Cardiac septum (tissue), 1 donor: ENCODE results near the gene GLO1. TPM values are rescaled to one million over a fixed set of nuclear protein-coding genes. Genes with fewer than 3 reads are reported as not detected.
A peak's percentile ranks its signal among the peaks of the same experiment; 100 is the strongest.

Experiments used
- DNase-seq: peaks from one replicate; pipeline ENCODE4 v3.0.0-alpha.2; 2020; ENCODE audit warnings: low spot score
- intact Hi-C: fragments of 100-400 bp; cut with DNase I; formaldehyde crosslinking; loops from one replicate; pipeline ENCODE4 v1.14.0; 2022
- total RNA-seq: library from RNA; stranded (reverse); fragmentation: NEBNext Ultra II Directional; extraction: Animal tissue kit (Norgen Biotek cat#: 25700); gene quantifications from one replicate; pipeline ENCODE4 v1.2.1, GENCODE V29; 2021
- donor health status: DM: no; HTN: no; CAD: no.

Gene GLO1
- total RNA-seq, 1 donor from 2014 or later = 70.3 TPM

GRCh38 chr6:38676236-38676973, 26.5 kb downstream of the GLO1 start:
- no peak for DNase-seq
- intact Hi-C loops = no loop called here

- DNase-seq = no peak
- intact Hi-C loops = loop anchor here (5.0 kb wide), 1 partner anchor 171 kb away; no protein-coding TSS in a partner anchor
Measured at GRCh38 chr6:38673397-38674165, 29.4 kb downstream of the GLO1 start.

GRCh38 chr6:38671885-38672467, 31.0 kb downstream of the GLO1 start:
- intact Hi-C loops = loop anchor here (5.0 kb wide), 1 partner anchor 170 kb away; no protein-coding TSS in a partner anchor
- DNase-seq = no peak

- intact Hi-C loops = no loop called here
- no peak for DNase-seq
Measured at GRCh38 chr6:38658418-38659167, 44.4 kb downstream of the GLO1 start.

GRCh38 chr6:38656896-38657295, 46.0 kb downstream of the GLO1 start:
- intact Hi-C loops = no loop called here
- no peak for DNase-seq

GRCh38 chr6:38654263-38654662, 48.7 kb downstream of the GLO1 start:
- intact Hi-C loops = no loop called here
- DNase-seq = no peak

GRCh38 chr6:38651121-38651784, 51.7 kb downstream of the GLO1 start:
- intact Hi-C loops = no loop called here
- no peak for DNase-seq

- DNase-seq = no peak
- intact Hi-C loops = no loop called here
Measured at GRCh38 chr6:38650207-38650752, 52.7 kb downstream of the GLO1 start.

- intact Hi-C loops = no loop called here
- DNase-seq = no peak
Measured at GRCh38 chr6:38649744-38650143, 53.2 kb downstream of the GLO1 start.

- intact Hi-C loops = no loop called here
- DNase-seq = no peak
Measured at GRCh38 chr6:38648629-38649028, 54.3 kb downstream of the GLO1 start.

GRCh38 chr6:38646166-38646878, 56.6 kb downstream of the GLO1 start:
- DNase-seq = no peak
- intact Hi-C loops = no loop called here

- intact Hi-C loops = no loop called here
- no peak for DNase-seq
Measured at GRCh38 chr6:38644951-38645350, 58.0 kb downstream of the GLO1 start.

- intact Hi-C loops = loop anchor here (2.0 kb wide), 1 partner anchor 62 kb away; the partner anchor contains the start of gene GLO1
- no peak for DNase-seq
Measured at GRCh38 chr6:38640216-38640909, 62.6 kb downstream of the GLO1 start.

GRCh38 chr6:38639498-38640215, 63.3 kb downstream of the GLO1 start, which contains the start of gene BTBD9:
Gene BTBD9 (minus strand): TSS chr6:38639929.
- DNase-seq = peak; percentile 90
- intact Hi-C loops = loop anchor here (2.0 kb wide), 1 partner anchor 63 kb away; the partner anchor contains the start of gene GLO1

GRCh38 chr6:38638941-38639497, 63.9 kb downstream of the GLO1 start:
- no peak for DNase-seq
- intact Hi-C loops = no loop called here

GRCh38 chr6:38637756-38638155, 65.2 kb downstream of the GLO1 start:
- intact Hi-C loops = no loop called here
- no peak for DNase-seq

GRCh38 chr6:38636027-38636426, 66.9 kb downstream of the GLO1 start:
- intact Hi-C loops = no loop called here
- no peak for DNase-seq
